GM19438 (cell line): Measurements from ENCODE around the gene CYP2A6.
"Not testable (repeated sequence)": the region's sequence is repeated elsewhere in the genome, so short reads cannot be mapped to it uniquely, and the experiment has no call there.

Source experiments
- ATAC-seq: cut with Tn5 transposase; IDR thresholded peaks from one replicate; pipeline ENCODE4 v1.9.1; 2021; ENCODE audit warnings: low read depth; ENCODE audit not compliant: unreplicated experiment

CYP2A6 gene

GRCh38 chr19:40846722-40847121, 3.5 kb downstream of the CYP2A6 start:
- ATAC-seq, result not testable (repeated sequence)

- ATAC-seq, result not testable (repeated sequence)
Observed at GRCh38 chr19:40843653-40844052, 6.6 kb downstream of the CYP2A6 start.

- not testable (repeated sequence) for ATAC-seq
Observed at GRCh38 chr19:40842997-40843652, 7.1 kb downstream of the CYP2A6 start.

- not testable (repeated sequence) for ATAC-seq
Observed at GRCh38 chr19:40842012-40842411, 8.2 kb downstream of the CYP2A6 start.

- not testable (repeated sequence) for ATAC-seq
Observed at GRCh38 chr19:40838477-40838876, 11.8 kb downstream of the CYP2A6 start.

- ATAC-seq, result no peak
Observed at GRCh38 chr19:40836754-40837429, 13.4 kb downstream of the CYP2A6 start.

- not testable (repeated sequence) for ATAC-seq
Observed at GRCh38 chr19:40833728-40834533, 16.3 kb downstream of the CYP2A6 start.

GRCh38 chr19:40832431-40832790, 17.8 kb downstream of the CYP2A6 start:
- not testable (repeated sequence) for ATAC-seq

GRCh38 chr19:40831502-40832430, 18.5 kb downstream of the CYP2A6 start:
- ATAC-seq, result no peak

- not testable (repeated sequence) for ATAC-seq
Observed at GRCh38 chr19:40830741-40831140, 19.5 kb downstream of the CYP2A6 start.

GRCh38 chr19:40829205-40829604, 21.0 kb downstream of the CYP2A6 start:
- ATAC-seq, result no peak

- ATAC-seq, result no peak
Observed at GRCh38 chr19:40827386-40828247, 22.6 kb downstream of the CYP2A6 start.

GRCh38 chr19:40826699-40827385, 23.4 kb downstream of the CYP2A6 start:
- ATAC-seq, result not testable (repeated sequence)

- ATAC-seq, result not testable (repeated sequence)
Observed at GRCh38 chr19:40826312-40826698, 23.9 kb downstream of the CYP2A6 start.

GRCh38 chr19:40825460-40826095, 24.7 kb downstream of the CYP2A6 start:
- not testable (repeated sequence) for ATAC-seq

GRCh38 chr19:40824916-40825315, 25.3 kb downstream of the CYP2A6 start:
- ATAC-seq, result not testable (repeated sequence)

GRCh38 chr19:40822704-40823553, 27.3 kb downstream of the CYP2A6 start:
- ATAC-seq, result not testable (repeated sequence)
